Right renal cortex interstitium (tissue), 3 donors: ENCODE results near the gene XPO1. TPM values are rescaled to one million over a fixed set of nuclear protein-coding genes. Genes with fewer than 3 reads are reported as not detected.
"Not testable (repeated sequence)": the region's sequence is repeated elsewhere in the genome, so short reads cannot be mapped to it uniquely, and the experiment has no call there.

Experiments
- DNase-seq, 3 donors: peaks; one replicate each; pipeline ENCODE4 v3.0.0-alpha.2; 2013; ENCODE audit warnings: low read depth in 3 of 3, low spot score in 2 of 3
- polyA plus RNA-seq, 3 donors: library from polyadenylated mRNA; unstranded; fragments of 120-200 nt; gene quantifications; one replicate each; pipeline ENCODE4 v1.2.1, GENCODE V29; 2013; ENCODE audit not compliant: insufficient read length in 3 of 3

Gene XPO1
- polyA plus RNA-seq, 3 donors, result 212 to 236 (median 234) TPM

GRCh38 chr2:61536572-61537276 lies 1.4 kb downstream of the XPO1 start:
- DNase-seq, result peak; percentile 69 to 76 (median 71)

DNA sequence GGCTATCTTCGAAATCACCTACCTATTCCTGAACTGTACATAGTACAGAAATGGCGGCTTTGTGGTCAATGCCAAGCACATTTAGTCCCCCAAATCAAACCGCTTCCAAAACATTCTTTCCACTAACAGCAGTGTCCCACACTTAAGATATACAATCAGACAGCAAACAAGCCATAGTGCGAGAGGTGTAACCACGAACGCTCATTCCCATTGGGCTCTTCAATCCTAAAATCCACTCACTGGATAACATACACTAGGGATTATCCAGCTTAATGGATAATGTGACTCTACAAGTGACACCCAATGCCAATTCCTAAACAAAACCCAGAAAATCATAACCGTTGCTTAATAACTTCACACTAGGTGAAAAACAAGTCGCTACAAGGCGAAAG lies 2.0 kb downstream of the XPO1 start:
- peak in 1 of 3 donors; percentile 15 for DNase-seq

DNA sequence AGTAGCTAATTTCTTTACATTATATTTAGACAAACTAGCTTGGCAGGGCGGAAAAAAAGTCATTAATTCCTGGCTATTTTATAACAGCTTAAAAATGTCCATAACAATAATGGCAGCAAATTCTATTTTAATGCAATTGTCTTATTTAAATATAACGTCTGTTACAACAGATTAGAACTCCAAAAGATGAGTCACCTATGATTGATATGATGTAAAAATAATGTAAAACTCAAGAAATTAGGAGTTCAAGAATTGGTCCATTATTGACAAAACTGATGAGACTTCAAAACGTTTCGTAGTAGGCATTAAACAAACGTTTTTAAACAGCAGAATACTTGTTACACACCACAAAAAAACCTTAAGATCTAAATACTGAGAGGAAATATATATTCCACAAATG lies 2.7 kb downstream of the XPO1 start:
- no peak for DNase-seq

DNA sequence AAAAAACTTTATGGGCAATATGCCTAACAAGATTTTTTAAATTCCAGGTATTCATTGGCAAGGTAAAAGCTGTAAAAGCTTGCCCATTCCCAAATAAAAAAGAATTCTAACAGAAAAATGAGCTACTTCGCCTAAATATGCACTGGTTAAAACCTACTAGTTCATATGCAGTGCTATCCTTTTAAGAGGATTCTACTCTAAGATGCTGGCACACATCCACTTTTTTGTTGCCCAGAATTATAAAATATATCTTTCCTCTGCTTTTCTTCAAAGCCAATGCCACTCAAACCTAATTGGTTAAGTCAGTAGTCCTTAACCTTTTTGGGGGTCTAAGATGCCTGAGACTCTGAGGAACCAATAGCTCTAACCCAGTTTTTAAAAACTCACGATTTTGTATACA lies 3.2 kb downstream of the XPO1 start:
- DNase-seq, result no peak

GRCh38 chr2:61530749-61531148 lies 7.4 kb downstream of the XPO1 start:
- DNase-seq, result no peak

GRCh38 chr2:61529944-61530735 lies 8.0 kb downstream of the XPO1 start:
- no peak for DNase-seq

DNA sequence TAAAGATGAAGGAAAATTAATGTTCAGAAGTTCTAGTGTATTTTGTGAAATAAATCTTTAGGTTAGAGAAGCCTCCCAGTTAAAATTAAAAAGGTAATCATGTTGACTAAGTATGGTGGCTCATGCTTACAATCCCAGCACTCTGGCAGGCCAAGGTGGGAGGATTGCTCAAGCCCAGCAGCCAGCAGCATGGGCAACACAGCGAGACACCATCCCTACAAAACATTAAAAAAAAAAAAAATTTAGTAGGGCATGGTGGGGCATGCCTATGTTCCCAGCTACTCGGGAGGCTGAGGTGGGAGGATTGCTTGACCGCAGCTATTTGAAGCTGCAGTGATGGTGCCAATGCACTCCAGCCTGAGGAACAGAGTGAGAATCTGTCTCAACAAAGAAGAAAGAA lies 17.9 kb downstream of the XPO1 start:
- DNase-seq, result no peak

GRCh38 chr2:61512768-61513398 lies 25.3 kb downstream of the XPO1 start:
- DNase-seq, result no peak

DNA sequence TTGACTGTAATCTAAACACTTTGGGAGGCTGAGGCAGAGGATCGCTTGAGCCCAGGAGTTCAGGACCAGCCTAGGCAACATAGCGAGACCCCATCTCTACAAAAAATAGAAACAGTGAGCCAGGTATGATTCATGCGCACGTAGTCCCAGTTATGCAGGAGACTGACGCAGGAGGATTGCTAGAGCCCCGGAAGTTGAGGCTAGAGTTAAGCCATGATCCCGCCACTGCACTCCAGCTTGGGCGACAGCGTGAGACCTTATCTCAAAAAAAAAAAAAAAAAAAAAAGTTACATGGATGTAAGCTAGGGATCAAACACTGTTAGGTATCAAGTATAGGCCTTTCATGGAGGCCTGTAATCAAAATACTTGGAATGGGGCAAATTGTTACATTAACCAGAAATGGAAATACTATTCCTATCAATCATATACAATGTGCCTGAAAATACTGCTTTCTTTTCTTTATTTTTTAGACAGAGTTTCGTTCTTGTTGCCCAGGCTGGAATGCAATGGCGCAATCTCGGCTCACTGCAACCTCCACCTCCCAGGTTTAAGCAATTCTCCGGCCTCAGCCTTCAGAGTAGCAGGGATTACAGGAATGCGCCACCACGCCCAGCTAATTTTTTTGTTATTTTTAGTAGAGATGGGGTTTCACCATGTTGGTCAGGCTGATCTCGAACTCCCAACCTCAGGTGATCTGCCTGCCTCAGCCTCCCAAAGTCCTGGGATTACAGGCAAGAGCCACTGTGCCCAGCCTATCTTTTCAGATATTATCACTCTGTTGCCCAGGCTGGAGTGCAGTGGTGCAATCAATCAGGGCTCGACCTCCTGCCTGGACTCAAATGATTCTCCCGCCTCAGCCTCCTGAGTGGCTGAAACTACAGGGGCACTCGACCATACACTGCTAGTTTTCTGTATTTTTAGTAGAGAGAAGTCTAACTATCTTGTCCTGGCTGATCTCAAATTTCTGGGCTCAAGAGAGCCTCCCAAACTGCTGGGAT lies 27.2 kb downstream of the XPO1 start:
- DNase-seq, result no peak

- no peak for DNase-seq
Measured at GRCh38 chr2:61504949-61505348, 33.2 kb downstream of the XPO1 start.

DNA sequence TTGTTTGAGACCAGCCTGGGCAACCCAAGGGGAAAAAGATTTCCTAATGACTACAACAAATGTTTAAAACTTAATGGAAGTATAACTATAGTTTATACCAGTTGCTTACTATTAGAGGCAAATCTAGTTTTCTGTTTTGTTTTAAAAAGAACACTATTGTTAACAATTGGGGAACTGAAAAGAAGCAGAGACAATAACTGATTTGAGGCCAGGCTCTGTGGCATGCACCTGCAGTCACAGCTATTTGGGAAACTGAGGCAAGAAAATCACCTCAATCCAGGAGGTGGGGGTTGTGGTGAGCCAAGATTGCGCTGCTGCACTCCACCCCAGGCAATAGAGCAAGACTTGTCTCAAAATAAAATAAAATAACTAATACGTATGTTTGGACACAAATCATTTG lies 39.1 kb downstream of the XPO1 start:
- no peak for DNase-seq

DNA sequence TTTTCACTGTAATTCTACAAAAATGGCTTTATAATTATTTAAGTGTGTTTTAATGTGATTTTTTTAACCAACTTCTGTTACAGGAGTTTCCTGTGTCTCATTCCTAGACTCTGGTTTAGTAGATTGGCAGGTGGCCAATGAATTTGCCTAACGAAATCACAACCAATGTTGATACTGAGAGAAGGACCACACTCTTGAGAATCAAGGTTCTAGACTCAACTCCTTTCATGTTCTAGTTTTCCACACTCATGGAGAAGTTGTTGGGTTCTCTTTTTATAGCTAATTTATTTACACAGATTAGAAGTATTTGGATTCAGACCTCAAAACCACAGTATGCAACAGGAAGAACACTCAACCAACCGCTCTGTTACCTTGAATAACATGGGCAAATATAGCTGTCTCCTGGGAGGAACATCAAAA lies 44.6 kb downstream of the XPO1 start:
- no peak for DNase-seq

- DNase-seq, result no peak
Measured at GRCh38 chr2:61492476-61492875, 45.7 kb downstream of the XPO1 start.

DNA sequence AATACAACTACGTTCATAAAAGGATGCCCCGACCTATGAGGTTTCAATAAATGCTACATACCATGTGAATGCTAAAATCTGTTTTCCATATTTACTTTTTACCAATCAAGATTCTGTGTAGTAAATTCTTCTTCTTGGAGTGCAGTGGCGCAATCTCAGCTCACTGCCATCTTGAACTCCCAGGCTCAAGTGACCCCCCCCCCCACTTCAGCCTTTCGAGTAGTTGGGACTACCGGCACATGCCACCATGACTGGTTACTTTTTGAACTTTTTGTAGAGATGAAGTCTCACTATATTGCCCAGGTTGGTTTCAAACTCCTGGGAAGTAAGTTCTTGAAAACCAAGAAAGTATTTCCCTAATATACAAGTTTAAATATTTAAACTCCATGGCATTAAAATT lies 52.9 kb downstream of the XPO1 start:
- no peak for DNase-seq

GRCh38 chr2:61478086-61478485 lies 60.1 kb downstream of the XPO1 start:
- DNase-seq, result no peak

DNA sequence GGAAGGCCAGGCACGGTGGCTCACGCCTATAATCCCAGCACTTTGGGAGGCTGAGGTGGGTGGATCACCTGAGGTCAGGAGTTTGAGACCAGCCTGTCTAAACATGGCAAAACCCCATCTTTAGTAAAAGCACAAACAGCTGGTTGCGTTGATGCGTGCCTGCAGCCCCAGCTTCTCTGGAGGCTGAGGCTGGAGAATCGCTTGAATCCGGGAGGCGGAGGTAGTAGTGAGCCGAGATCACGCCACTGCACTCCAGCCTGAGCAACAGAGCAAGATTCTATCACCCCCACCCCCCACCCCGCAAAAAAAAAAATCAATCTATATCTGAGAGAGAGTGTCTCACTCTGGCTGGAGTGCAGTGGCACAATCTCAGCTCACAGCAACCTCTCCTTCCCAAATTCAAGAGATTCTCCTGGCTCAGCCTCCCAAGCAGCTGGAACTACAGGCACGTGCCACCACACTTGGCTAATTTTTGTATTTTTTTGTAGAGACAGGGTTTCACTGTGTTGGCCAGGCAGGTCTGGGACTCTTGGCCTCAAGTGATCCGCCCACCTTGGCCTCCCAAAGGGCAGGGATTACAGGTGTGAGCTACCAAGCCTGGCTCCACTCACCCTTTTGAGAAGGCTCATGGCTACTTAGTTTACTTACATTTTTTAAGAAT lies 61.1 kb downstream of the XPO1 start:
- DNase-seq, result not testable (repeated sequence)

DNA sequence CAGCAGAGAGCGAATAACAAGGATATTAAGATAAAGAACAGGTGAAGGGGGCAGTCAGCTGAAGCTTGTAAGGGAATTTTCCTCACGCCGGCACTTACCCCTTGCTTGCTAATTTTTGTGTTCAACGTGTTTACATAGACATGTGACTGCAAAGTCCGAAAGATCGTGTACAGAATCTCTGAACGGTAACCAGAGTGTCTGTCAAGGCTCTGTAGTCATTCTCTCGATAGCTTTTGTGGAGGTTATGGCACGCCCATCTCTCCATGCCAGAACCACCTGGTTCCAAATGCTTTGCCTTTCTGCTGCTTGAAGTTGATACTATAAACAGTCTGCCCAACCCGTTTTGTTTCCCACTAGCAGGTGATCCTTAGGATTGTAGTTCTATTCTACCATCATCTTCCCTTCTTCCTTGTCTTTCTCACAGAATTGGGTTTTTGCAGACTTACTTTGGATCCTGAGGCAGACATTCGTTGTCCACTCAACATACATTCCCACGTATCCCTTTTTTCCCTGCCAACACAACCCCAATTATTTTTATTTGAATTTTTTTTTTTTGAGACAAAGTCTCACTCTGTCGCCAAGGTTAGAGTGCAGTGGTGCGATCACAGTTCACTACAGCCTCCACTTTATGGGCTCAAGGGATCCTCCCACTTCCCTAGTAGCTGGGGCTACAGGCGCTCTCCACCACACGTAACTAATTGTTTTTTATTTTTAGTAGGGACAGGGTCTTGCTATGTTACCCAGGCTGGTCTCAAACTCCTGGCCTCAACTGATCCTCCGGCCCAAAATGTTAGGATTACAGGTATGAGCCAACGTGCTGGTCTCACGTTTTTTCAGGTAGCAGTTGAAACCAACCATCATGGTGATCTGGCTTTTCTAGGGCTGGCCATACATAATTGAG lies 66.0 kb downstream of the XPO1 start:
- peak in 2 of 3 donors; percentile 13 to 41 for DNase-seq

DNA sequence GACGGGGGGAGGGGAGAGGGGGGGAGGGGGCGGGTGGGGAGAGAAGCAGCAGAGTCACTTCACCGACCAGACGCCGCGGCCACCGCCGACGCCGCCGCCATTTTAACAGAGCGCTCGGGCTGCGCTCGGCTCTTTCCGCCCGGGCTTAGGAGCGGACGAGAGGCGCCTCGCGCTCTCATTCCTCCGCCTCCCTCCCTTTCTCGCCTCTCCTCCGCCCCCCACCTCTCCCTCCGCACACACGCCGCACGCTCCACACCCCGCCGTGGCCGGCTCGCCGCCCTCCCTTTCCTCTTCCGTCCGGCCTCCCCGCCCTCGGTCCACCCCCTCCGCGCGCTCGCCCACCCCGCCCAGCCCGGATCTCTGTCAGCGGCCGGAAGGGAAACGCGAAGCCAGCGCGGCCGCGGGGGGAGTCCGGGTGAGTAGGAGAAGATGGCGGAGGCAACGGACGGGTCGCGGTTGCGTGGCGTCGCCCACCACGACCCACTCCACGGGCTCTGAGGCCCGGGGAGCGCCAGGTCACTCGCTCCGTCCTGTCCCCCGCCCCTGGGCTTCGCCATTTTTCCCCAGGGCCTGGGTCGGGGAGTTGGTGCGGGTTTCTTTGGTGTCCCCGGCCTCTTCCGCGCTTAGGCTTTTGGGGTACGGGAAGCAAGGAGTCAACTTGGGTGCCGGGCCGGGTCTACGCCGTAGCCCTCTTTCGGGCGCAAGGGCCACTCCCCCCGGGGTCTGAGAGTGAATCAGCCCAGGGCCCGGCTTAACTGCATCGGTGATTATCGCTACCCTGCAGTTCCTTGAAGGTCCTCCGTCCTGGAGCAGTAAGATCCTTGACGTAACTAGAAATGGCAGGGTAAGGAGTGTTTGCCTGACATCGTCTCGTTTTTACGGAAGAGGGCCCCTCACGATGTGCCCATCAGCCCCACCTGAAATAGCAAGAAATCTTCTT lies 66.9 kb downstream of the XPO1 start, which contains the start of gene USP34:
Gene USP34, minus strand, starts transcription at position 123 of the 940 bp plus-strand sequence. CDS start 395 bp downstream, outside the sequence.
- peak; percentile 75 to 87 (median 86) for DNase-seq
